CD14-positive monocyte (primary cell): ENCODE results near the gene SSH3. TPM values are rescaled to one million over a fixed set of nuclear protein-coding genes. Genes with fewer than 3 reads are reported as not detected.

Experiments
- DNase-seq, 3 donors: peaks; one replicate each; pipeline ENCODE4 v3.0.0-alpha.2; 2011 to 2022
- H2AFZ ChIP-seq: 2 replicates; pipeline ENCODE4 v1.6.0; 2012; ENCODE audit warnings: mild to moderate bottlenecking, low read depth, low read length, inconsistent platforms; ENCODE audit not compliant: insufficient read depth, poor library complexity, severe bottlenecking
- H3K27ac ChIP-seq, 2 donors: 1 replicate in 1 of 2; 2 replicates in 1 of 2; pipeline ENCODE4 v1.5.1; 2012 to 2013; ENCODE audit warnings: low read length in 2 of 2, control low read depth in 1 of 2, inconsistent platforms in 1 of 2, low read depth in 1 of 2, mild to moderate bottlenecking in 1 of 2
- H3K27me3 ChIP-seq, 2 donors: one replicate each; pipeline versions ENCODE4 v1.6.0 to v1.6.1; 2011 to 2013; ENCODE audit warnings: low read length in 2 of 2; ENCODE audit not compliant: control insufficient read depth in 2 of 2, insufficient read depth in 2 of 2
- H3K36me3 ChIP-seq, 2 donors: replicated peaks in 1 of 2; 1 replicate in 1 of 2; 2 replicates in 1 of 2; pipeline versions ENCODE4 v1.5.1 to v1.6.1; 2012 to 2013; ENCODE audit warnings: low read length in 2 of 2, control low read depth in 1 of 2, inconsistent platforms in 1 of 2, mild to moderate bottlenecking in 1 of 2; ENCODE audit not compliant: insufficient read depth in 2 of 2, control insufficient read depth in 1 of 2
- H3K4me1 ChIP-seq, 2 donors: 1 replicate in 1 of 2; 2 replicates in 1 of 2; pipeline versions ENCODE4 v1.5.1 to v1.6.1; 2012 to 2013; ENCODE audit warnings: low read length in 2 of 2, control low read depth in 1 of 2, inconsistent platforms in 1 of 2, mild to moderate bottlenecking in 1 of 2, moderate library complexity in 1 of 2; ENCODE audit not compliant: insufficient read depth in 2 of 2, control insufficient read depth in 1 of 2
- H3K4me2 ChIP-seq: replicated peaks from 2 replicates; pipeline ENCODE3; 2012; ENCODE audit warnings: low read length, moderate library complexity, mild to moderate bottlenecking; ENCODE audit not compliant: poor library complexity, severe bottlenecking; ENCODE audit errors: extremely low read depth
- H3K4me3 ChIP-seq, 3 experiments: fragments of 200-600 bp in 1 of 3; sonication (generic) in 1 of 3; replicated peaks in 1 of 3; 1 replicate in 2 of 3; 2 replicates in 1 of 3; pipeline ENCODE4 v1.5.1; 2011 to 2013; ENCODE audit warnings: low read length in 3 of 3, mild to moderate bottlenecking in 3 of 3, control low read depth in 2 of 3, low read depth in 2 of 3, inconsistent platforms in 1 of 3, moderate library complexity in 1 of 3
- H3K79me2 ChIP-seq: 2 replicates; pipeline ENCODE4 v1.6.0; 2012; ENCODE audit warnings: mild to moderate bottlenecking, control low read depth, inconsistent platforms, low read length, moderate library complexity; ENCODE audit not compliant: insufficient read depth
- H3K9ac ChIP-seq: 2 replicates; pipeline ENCODE4 v1.6.0; 2017; ENCODE audit warnings: low read length, mild to moderate bottlenecking; ENCODE audit not compliant: insufficient read depth, poor library complexity, severe bottlenecking
- H3K9me3 ChIP-seq, 2 donors: replicated peaks in 1 of 2; 1 replicate in 1 of 2; 2 replicates in 1 of 2; pipeline versions ENCODE4 v1.5.1 to v1.6.1; 2012 to 2013; ENCODE audit warnings: low read length in 2 of 2, control low read depth in 1 of 2; ENCODE audit not compliant: control insufficient read depth in 1 of 2, insufficient read depth in 1 of 2
- H4K20me1 ChIP-seq: 2 replicates; pipeline ENCODE4 v1.6.0; 2012; ENCODE audit warnings: mild to moderate bottlenecking, low read length, control low read depth, moderate library complexity; ENCODE audit not compliant: insufficient read depth
- H3K27ac Mint-ChIP-seq, 7 donors: one replicate each; pipeline ENCODE4 v1.8.0; 2020; ENCODE audit warnings: mild to moderate bottlenecking in 7 of 7, mixed read lengths in 7 of 7, moderate library complexity in 6 of 7, inconsistent platforms in 2 of 7
- H3K27me3 Mint-ChIP-seq, 3 donors: one replicate each; pipeline ENCODE4 v1.8.0; 2021 to 2022; ENCODE audit warnings: low read depth in 3 of 3, mild to moderate bottlenecking in 3 of 3, mixed read lengths in 3 of 3, moderate library complexity in 3 of 3, inconsistent platforms in 1 of 3
- H3K36me3 Mint-ChIP-seq, 2 donors: one replicate each; pipeline ENCODE4 v1.8.0; 2020; ENCODE audit warnings: mixed read lengths in 2 of 2, inconsistent platforms in 1 of 2, mild to moderate bottlenecking in 1 of 2
- H3K4me1 Mint-ChIP-seq: one replicate; pipeline ENCODE4 v1.8.0; 2020; ENCODE audit warnings: mild to moderate bottlenecking, mixed read lengths
- H3K4me3 Mint-ChIP-seq, 2 donors: one replicate each; pipeline ENCODE4 v1.8.0; 2020; ENCODE audit warnings: mild to moderate bottlenecking in 2 of 2, mixed read lengths in 2 of 2, moderate library complexity in 1 of 2
- H3K9me3 Mint-ChIP-seq, 7 donors: one replicate each; pipeline ENCODE4 v1.8.0; 2020 to 2022; ENCODE audit warnings: mixed read lengths in 7 of 7, mild to moderate bottlenecking in 6 of 7, moderate library complexity in 6 of 7, inconsistent platforms in 2 of 7
- CTCF ChIP-seq: fragments of 200-600 bp; IDR thresholded peaks from one replicate; pipeline ENCODE4 v1.8.0; 2022; ENCODE audit warnings: antibody characterized with exemption, mild to moderate bottlenecking
- WGBS: methylation state at CpG from one replicate; pipeline ENCODE4 v1.1.5; 2013; ENCODE audit warnings: missing lambda C conversion rate; ENCODE audit not compliant: insufficient coverage; 5-methylcytosine and 5-hydroxymethylcytosine counted together
- intact Hi-C, 2 donors: fragments of 100-400 bp; cut with micrococcal nuclease; formaldehyde crosslinking; loops; one replicate each; pipeline versions ENCODE4 v1.15.0 to v1.15.1; 2023
- polyA plus RNA-seq, 3 donors: library from polyadenylated mRNA; depleted of rRNA in 1 of 3; unstranded in 2 of 3; stranded (reverse) in 1 of 3; fragments of 300-500 nt in 2 of 3; fragments of >200 nt in 1 of 3; fragmentation: Illumina TruSeq in 2 of 3; gene quantifications; 1 replicate in 2 of 3; 2 replicates in 1 of 3; pipeline ENCODE4 v1.2.3, GENCODE V29; 2012 to 2021

The SSH3 gene
- polyA plus RNA-seq, 3 donors: 3.6 to 23.3 (median 5.8) TPM

- Histone ChIP-seq H4K20me1 (peaks cover 73% of the 10 kb centered on the region), H3K4me3 (peak overlapping the region; percentile 75 to 98 (median 97)), H3K79me2 (peaks cover 96% of the 10 kb centered on the region), H3K36me3 (peaks cover 41 to 42% of the 10 kb centered on the region in 2 donors), H3K4me2 (peak overlapping the region; percentile 93), H3K9me3 (no peaks in the 10 kb centered on the region), H2AFZ (no peak overlapping the region), H3K27me3 (no peaks in the 10 kb centered on the region), H3K4me1 (peaks cover 71 to 90% of the 10 kb centered on the region in 2 donors), H3K9ac (peak overlapping the region; percentile 58), H3K27ac (peak overlapping the region; percentile 92 to 99)
- DNase-seq: peak in 1 of 3 donors; percentile 40
- intact Hi-C loops: loop anchor here (2.0 to 10.0 kb wide), 5 partner anchors 15 to 235 kb away; partner anchors contain the start of genes CDK2AP2 (in 1 of the 2), CLCF1 (in 1 of the 2), PITPNM1 (in 1 of the 2) and SSH3 (in 1 of the 2)
- 0% methylated on average over 11 of the region's 15 CpGs for WGBS
- peak overlapping the region; percentile 89 to 99 (median 94) for H3K27ac Mint-ChIP-seq
- TF ChIP-seq CTCF: no peak
- peaks cover 2 to 6% (median 3%) of the 10 kb centered on the region in 3 donors for H3K27me3 Mint-ChIP-seq
- H3K36me3 Mint-ChIP-seq: peaks cover 48 to 72% of the 10 kb centered on the region in 2 donors
- peaks cover 0 to 2% (median 0%) of the 10 kb centered on the region in 7 donors for H3K9me3 Mint-ChIP-seq
- H3K4me3 Mint-ChIP-seq: peak overlapping the region; percentile 98
- H3K4me1 Mint-ChIP-seq: peaks cover 81% of the 10 kb centered on the region
Observed at GRCh38 chr11:67269401-67270255, 33.7 kb upstream of the SSH3 start.
